Keratinocyte (primary cell): ENCODE data around the gene SLC12A9. TPM values are rescaled to one million over a fixed set of nuclear protein-coding genes. Genes with fewer than 3 reads are reported as not detected.

Source experiments
- DNase-seq: peaks from one replicate; pipeline ENCODE4 v3.0.0-alpha.2; 2011; ENCODE audit warnings: low read depth, missing footprints, low spot score
- FAIRE-seq: peaks from 2 replicates; lab custom pipeline; 2011; peaks lifted over from hg19 to GRCh38; lab: Jason Lieb, UNC
- H2AFZ ChIP-seq: 2 replicates; pipeline ENCODE4 v1.6.0; 2012; ENCODE audit warnings: low read length, control low read depth, inconsistent platforms; ENCODE audit not compliant: control insufficient read depth
- H3K27ac ChIP-seq: 2 replicates; pipeline ENCODE4 v1.5.1; 2011; ENCODE audit warnings: low read length; ENCODE audit not compliant: control insufficient read depth, insufficient read depth
- H3K27me3 ChIP-seq: 3 replicates; pipeline ENCODE4 v1.6.0; 2011; ENCODE audit warnings: low read length; ENCODE audit not compliant: control insufficient read depth, insufficient read depth; ENCODE audit errors: extremely low read depth
- H3K36me3 ChIP-seq, 2 experiments: 2 replicates in 1 of 2; 3 replicates in 1 of 2; pipeline ENCODE4 v1.5.1; 2011; ENCODE audit warnings: low read length in 2 of 2, mild to moderate bottlenecking in 1 of 2; ENCODE audit not compliant: control insufficient read depth in 2 of 2, insufficient read depth in 2 of 2; ENCODE audit errors: extremely low read depth in 1 of 2
- H3K4me1 ChIP-seq: 3 replicates; pipeline ENCODE4 v1.5.1; 2011; ENCODE audit warnings: low read length; ENCODE audit not compliant: control insufficient read depth, insufficient read depth; ENCODE audit errors: extremely low read depth
- H3K4me2 ChIP-seq: 3 replicates; pipeline ENCODE4 v1.6.0; 2011; ENCODE audit warnings: low read depth, low read length; ENCODE audit not compliant: control insufficient read depth, insufficient read depth; ENCODE audit errors: extremely low read depth
- H3K4me3 ChIP-seq, 3 experiments: fragments of 200-600 bp in 1 of 3; sonication (generic) in 1 of 3; 2 replicates in 2 of 3; 3 replicates in 1 of 3; pipeline ENCODE4 v1.5.1; 2011 to 2016; ENCODE audit warnings: low read length in 3 of 3, mild to moderate bottlenecking in 3 of 3, control low read depth in 2 of 3, inconsistent platforms in 1 of 3, low read depth in 1 of 3, mixed read lengths in 1 of 3, mixed run types in 1 of 3, moderate library complexity in 1 of 3; ENCODE audit not compliant: control insufficient read depth in 2 of 3, insufficient read depth in 2 of 3; ENCODE audit errors: extremely low read depth in 1 of 3
- H3K79me2 ChIP-seq: 2 replicates; pipeline ENCODE4 v1.6.0; 2012; ENCODE audit warnings: low read length; ENCODE audit not compliant: control insufficient read depth, insufficient read depth
- H3K9ac ChIP-seq: 3 replicates; pipeline ENCODE4 v1.6.0; 2011; ENCODE audit warnings: low read length; ENCODE audit not compliant: control insufficient read depth, insufficient read depth; ENCODE audit errors: extremely low read depth
- H3K9me1 ChIP-seq: 3 replicates; pipeline ENCODE4 v1.6.0; 2011; ENCODE audit warnings: low read length; ENCODE audit not compliant: control insufficient read depth, insufficient read depth; ENCODE audit errors: extremely low read depth
- H3K9me3 ChIP-seq: 2 replicates; pipeline ENCODE4 v1.5.1; 2012; ENCODE audit warnings: low read depth, low read length; ENCODE audit not compliant: control insufficient read depth
- H4K20me1 ChIP-seq: 3 replicates; pipeline ENCODE4 v1.6.0; 2011; ENCODE audit warnings: low read length; ENCODE audit not compliant: control insufficient read depth, insufficient read depth; ENCODE audit errors: extremely low read depth
- CTCF ChIP-seq, 3 experiments: IDR thresholded peaks in 1 of 3; conservative IDR thresholded peaks in 1 of 3; optimal IDR thresholded peaks in 1 of 3; 2 replicates in 2 of 3; 3 replicates in 1 of 3; pipeline versions ENCODE3 to v1.5.1; 2011; ENCODE audit warnings: low read length in 3 of 3, mild to moderate bottlenecking in 3 of 3, moderate library complexity in 2 of 3, control low read depth in 1 of 3, inconsistent platforms in 1 of 3; ENCODE audit not compliant: insufficient read depth in 2 of 3; ENCODE audit errors: extremely low read depth in 1 of 3
- EZH2 ChIP-seq: IDR thresholded peaks from one replicate; pipeline ENCODE4 v1.6.1; 2012; ENCODE audit warnings: inconsistent platforms, mild to moderate bottlenecking, low read length, moderate library complexity
- dilution Hi-C: fragments of 300-500 bp; cut with MboI; formaldehyde crosslinking; loops from one replicate; pipeline ENCODE4 v1.7.0; 2020; ENCODE audit warnings: low sequenced_read_pairs; ENCODE audit not compliant: extremely low pct_ligation_motif_present
- polyA plus RNA-seq, 5 experiments: library from polyadenylated mRNA; depleted of rRNA in 3 of 5; stranded (reverse) in 3 of 5; stranded (forward) in 1 of 5; unstranded in 1 of 5; fragments of >200 nt; gene quantifications; 1 replicate in 1 of 5; 2 replicates in 3 of 5; 3 replicates in 1 of 5; pipeline versions ENCODE4 v1.2.1 to v1.2.3, GENCODE V29; 2011 to 2012; ENCODE audit warnings: missing spikeins in 2 of 5, low read depth in 1 of 5, low replicate concordance in 1 of 5

The SLC12A9 gene
- polyA plus RNA-seq, 1 donor (not counting 4 experiments of a cell fraction or from before 2014, with no cell fraction given), result 19.8 TPM

- H4K20me1 ChIP-seq, result peaks cover 8% of the 10 kb centered on the region
- peaks cover 58 to 60% of the 10 kb centered on the region in 2 experiments for H3K36me3 ChIP-seq
- H2AFZ ChIP-seq, result no peak overlapping the region
- dilution Hi-C loops, result loop anchor here (10.0 kb wide), 1 partner anchor 62 kb away; the partner anchor contains the start of gene MUC3A
- FAIRE-seq (no peak), DNase-seq (no peak)
- H3K79me2 ChIP-seq, result peaks cover 52% of the 10 kb centered on the region
- TF ChIP-seq EZH2 (no peak), CTCF (optimal IDR thresholded peaks at IDR 0.05 in 1 of 3, IDR thresholded peaks at IDR 0.05 in 1 of 3, conservative IDR thresholded peaks at IDR 0.05 in 1 of 3; ENCODE audit: extremely low read depth in 1 of 3, insufficient read depth in 2 of 3, low read length in 3 of 3) (no peak)
- H3K9me3 ChIP-seq, result no peaks in the 10 kb centered on the region
- no peak overlapping the region for H3K9ac ChIP-seq
- H3K4me2 ChIP-seq, result no peak overlapping the region
- H3K4me1 ChIP-seq, result peaks cover 5% of the 10 kb centered on the region
- no peak overlapping the region for H3K27ac ChIP-seq
- no peak overlapping the region for H3K4me3 ChIP-seq
- no peaks in the 10 kb centered on the region for H3K27me3 ChIP-seq
- H3K9me1 ChIP-seq, result no peaks in the 10 kb centered on the region
Measured at GRCh38 chr7:100882785-100883526, 30.4 kb downstream of the SLC12A9 start.

GRCh38 chr7:100884736-100885439 is 32.4 kb downstream of the SLC12A9 start:
- no peak overlapping the region for H3K4me3 ChIP-seq
- H3K36me3 ChIP-seq, result peaks cover 54 to 60% of the 10 kb centered on the region in 2 experiments
- DNase-seq (no peak), FAIRE-seq (no peak)
- H3K9me1 ChIP-seq, result no peaks in the 10 kb centered on the region
- no peaks in the 10 kb centered on the region for H3K27me3 ChIP-seq
- dilution Hi-C loops, result loop anchor here (10.0 kb wide), 1 partner anchor 60 kb away; the partner anchor contains the start of gene MUC3A
- H3K27ac ChIP-seq, result no peak overlapping the region
- H3K79me2 ChIP-seq, result peaks cover 47% of the 10 kb centered on the region
- no peak overlapping the region for H3K4me2 ChIP-seq
- no peak overlapping the region for H2AFZ ChIP-seq
- H3K9me3 ChIP-seq, result no peaks in the 10 kb centered on the region
- peaks cover 14% of the 10 kb centered on the region for H3K4me1 ChIP-seq
- peaks cover 5% of the 10 kb centered on the region for H4K20me1 ChIP-seq
- no peak overlapping the region for H3K9ac ChIP-seq
- TF ChIP-seq EZH2 (no peak), CTCF (optimal IDR thresholded peaks at IDR 0.05 in 1 of 3, IDR thresholded peaks at IDR 0.05 in 1 of 3, conservative IDR thresholded peaks at IDR 0.05 in 1 of 3; ENCODE audit: extremely low read depth in 1 of 3, insufficient read depth in 2 of 3, low read length in 3 of 3) (no peak)
